Lower leg skin (tissue), 3 donors: ENCODE data around the gene AHSP.

Experiments
- CTCF ChIP-seq, 3 donors: fragments of 450-650 bp; IDR thresholded peaks; one replicate each; pipeline ENCODE4 v1.5.1; 2016; ENCODE audit warnings: antibody characterized with exemption in 3 of 3, mild to moderate bottlenecking in 3 of 3, moderate library complexity in 2 of 3
- POLR2A ChIP-seq, 2 donors: fragments of 450-650 bp; IDR thresholded peaks; one replicate each; pipeline ENCODE4 v1.6.1; 2016 to 2017; ENCODE audit warnings: antibody characterized with exemption in 2 of 2, mild to moderate bottlenecking in 1 of 2, moderate library complexity in 1 of 2

GRCh38 chr16:31483081-31483480 is 44.6 kb upstream of the AHSP start, which contains the start of gene SLC5A2:
- TF ChIP-seq CTCF (IDR thresholded peaks at IDR 0.05) = no peak
- no peak for TF ChIP-seq POLR2A (IDR thresholded peaks at IDR 0.05)
